SK-N-SH (cell line): ENCODE results near the gene POT1. TPM values are rescaled to one million over a fixed set of nuclear protein-coding genes. Genes with fewer than 3 reads are reported as not detected.

Source experiments
- CTCF ChIA-PET: fragments of 300-600, 350-600 bp; formaldehyde crosslinking; extraction: SDS; loops from one replicate; lab custom pipeline; 2021; lab: Yijun Ruan, JAX
- POLR2A ChIA-PET: fragments of 350-600 bp; sonication (Branson Sonifier 250); formaldehyde crosslinking; extraction: SDS; loops from one replicate; lab custom pipeline; 2020; ENCODE audit warnings: antibody characterized with exemption, inconsistent platforms; lab: Yijun Ruan, JAX
- DNase-seq: peaks from one replicate; pipeline ENCODE4 v3.0.0; 2012
- H2AFZ ChIP-seq: fragments of 200-600 bp; sonication (generic); 2 replicates; pipeline ENCODE4 v1.8.1; 2016; ENCODE audit warnings: antibody characterized with exemption, mild to moderate bottlenecking, low read depth
- H3F3A ChIP-seq: fragments of 200-600 bp; sonication (generic); replicated peaks from 2 replicates; pipeline ENCODE3; 2016; ENCODE audit warnings: antibody characterized with exemption, mild to moderate bottlenecking; ENCODE audit not compliant: insufficient read depth
- H3K27ac ChIP-seq, 2 experiments: fragments of 200-500 bp in 1 of 2; fragments of 200-600 bp in 1 of 2; sonication (Bioruptor generic) in 1 of 2; sonication (generic), shearing (Covaris generic) in 1 of 2; 2 replicates each; pipeline versions ENCODE4 v1.5.1 to v1.6.1; 2014 to 2016; ENCODE audit warnings: low read depth in 2 of 2, inconsistent platforms in 1 of 2, low read length in 1 of 2, mild to moderate bottlenecking in 1 of 2, mixed read lengths in 1 of 2
- H3K27me3 ChIP-seq: fragments of 200-600 bp; sonication (generic), shearing (Covaris generic); 2 replicates; pipeline ENCODE4 v1.6.1; 2016; ENCODE audit warnings: mixed run types; ENCODE audit not compliant: insufficient read depth
- H3K36me3 ChIP-seq, 2 experiments: fragments of 200-500 bp in 1 of 2; fragments of 200-600 bp in 1 of 2; sonication (Bioruptor generic) in 1 of 2; sonication (generic) in 1 of 2; replicated peaks in 1 of 2; 2 replicates each; pipeline versions ENCODE3 to v1.5.1; 2014 to 2016; ENCODE audit warnings: low read length in 1 of 2, mild to moderate bottlenecking in 1 of 2; ENCODE audit not compliant: insufficient read depth in 2 of 2, control insufficient read depth in 1 of 2
- H3K4me1 ChIP-seq, 2 experiments: fragments of 200-500 bp in 1 of 2; fragments of 200-600 bp in 1 of 2; sonication (Bioruptor generic) in 1 of 2; sonication (generic), shearing (Covaris generic) in 1 of 2; 2 replicates each; pipeline versions ENCODE4 v1.5.1 to v1.6.1; 2014 to 2016; ENCODE audit warnings: low read depth in 1 of 2, low read length in 1 of 2, mixed run types in 1 of 2; ENCODE audit not compliant: insufficient read depth in 2 of 2, control insufficient read depth in 1 of 2
- H3K4me2 ChIP-seq: fragments of 200-600 bp; sonication (generic), shearing (Covaris generic); 2 replicates; pipeline ENCODE4 v1.6.1; 2017; ENCODE audit warnings: mixed run types
- H3K4me3 ChIP-seq, 2 experiments: fragments of 200-500 bp in 1 of 2; fragments of 200-600 bp in 1 of 2; sonication (Bioruptor generic) in 1 of 2; sonication (generic), shearing (Covaris generic) in 1 of 2; 2 replicates each; pipeline versions ENCODE4 v1.5.1 to v1.8.1; 2014 to 2016; ENCODE audit warnings: low read depth in 2 of 2, inconsistent platforms in 1 of 2, low read length in 1 of 2, mild to moderate bottlenecking in 1 of 2, mixed read lengths in 1 of 2, moderate library complexity in 1 of 2
- H3K79me2 ChIP-seq: fragments of 200-600 bp; sonication (generic); 2 replicates; pipeline ENCODE4 v1.8.1; 2017; ENCODE audit warnings: mild to moderate bottlenecking; ENCODE audit not compliant: insufficient read depth
- H3K9ac ChIP-seq: fragments of 200-600 bp; sonication (generic); 2 replicates; pipeline ENCODE4 v1.6.1; 2017; ENCODE audit warnings: mixed run types
- H3K9me2 ChIP-seq: fragments of 200-600 bp; sonication (generic); 2 replicates; pipeline ENCODE4 v1.6.1; 2017; ENCODE audit warnings: mixed run types
- H3K9me3 ChIP-seq: fragments of 200-600 bp; sonication (generic); 2 replicates; pipeline ENCODE4 v1.6.1; 2017; ENCODE audit warnings: mixed run types, mild to moderate bottlenecking, moderate library complexity
- H4K20me1 ChIP-seq: fragments of 200-600 bp; sonication (generic); 2 replicates; pipeline ENCODE4 v1.6.1; 2017; ENCODE audit warnings: mild to moderate bottlenecking, mixed run types; ENCODE audit not compliant: insufficient read depth
- CHD2 ChIP-seq: fragments of 150-350 bp; IDR thresholded peaks from 2 replicates; pipeline ENCODE4 v1.6.1; 2018; ENCODE audit warnings: low read length; ENCODE audit not compliant: partially characterized antibody
- ELF1 ChIP-seq: IDR thresholded peaks from 2 replicates; pipeline ENCODE4 v1.4.0; 2012
- EP300 ChIP-seq, 2 experiments: IDR thresholded peaks; 2 replicates each; pipeline versions ENCODE4 v1.4.0 to v1.6.1; 2012; ENCODE audit warnings: borderline replicate concordance in 1 of 2, low read depth in 1 of 2, low read length in 1 of 2
- EZH2phosphoT487 ChIP-seq: fragments of 200-600 bp; sonication (generic); IDR thresholded peaks from 2 replicates; pipeline ENCODE4 v1.6.1; 2017; ENCODE audit warnings: low read depth, mixed run types, mild to moderate bottlenecking, antibody characterized with exemption, moderate library complexity, borderline replicate concordance
- FOSL2 ChIP-seq: IDR thresholded peaks from 2 replicates; pipeline ENCODE4 v1.4.0; 2012; ENCODE audit warnings: low read depth, mild to moderate bottlenecking, moderate library complexity, borderline replicate concordance
- FOXM1 ChIP-seq: IDR thresholded peaks from 2 replicates; pipeline ENCODE4 v1.4.0; 2012; ENCODE audit warnings: low read depth, mild to moderate bottlenecking
- JUND ChIP-seq: IDR thresholded peaks from 2 replicates; pipeline ENCODE4 v1.4.0; 2012
- MEF2A ChIP-seq: IDR thresholded peaks from 2 replicates; pipeline ENCODE4 v1.4.0; 2012; ENCODE audit warnings: low read depth, borderline replicate concordance
- MXI1 ChIP-seq: IDR thresholded peaks from 2 replicates; pipeline ENCODE4 v1.6.1; 2012; ENCODE audit warnings: mild to moderate bottlenecking, low read depth, low read length, improper control_type of control experiment
- NRF1 ChIP-seq: IDR thresholded peaks from 2 replicates; pipeline ENCODE4 v1.6.1; 2012; ENCODE audit warnings: low read depth, mild to moderate bottlenecking, low read length
- POLR2AphosphoS5 ChIP-seq: IDR thresholded peaks from 2 replicates; pipeline ENCODE4 v1.6.1; 2012; ENCODE audit warnings: low read depth, low read length
- SIN3A ChIP-seq: IDR thresholded peaks from 2 replicates; pipeline ENCODE4 v1.6.1; 2012; ENCODE audit warnings: low read depth, mild to moderate bottlenecking, low read length, moderate library complexity, borderline replicate concordance
- SMC3 ChIP-seq: IDR thresholded peaks from 2 replicates; pipeline ENCODE4 v1.6.1; 2012; ENCODE audit warnings: low read depth, low read length, improper control_type of control experiment
- TAF1 ChIP-seq: IDR thresholded peaks from 2 replicates; pipeline ENCODE4 v1.6.1; 2012; ENCODE audit warnings: low read depth, mild to moderate bottlenecking, low read length, moderate library complexity, borderline replicate concordance
- TCF12 ChIP-seq: IDR thresholded peaks from 2 replicates; pipeline ENCODE4 v1.4.0; 2012
- TEAD4 ChIP-seq: IDR thresholded peaks from 2 replicates; pipeline ENCODE4 v1.4.0; 2012; ENCODE audit warnings: mild to moderate bottlenecking, borderline replicate concordance; ENCODE audit not compliant: insufficient read depth
- ZBTB33 ChIP-seq: IDR thresholded peaks from 2 replicates; pipeline ENCODE4 v1.4.0; 2012; ENCODE audit warnings: low read depth, borderline replicate concordance
- WGBS: methylation state at CpG from one replicate; pipeline ENCODE4 v1.1.6; 2017; ENCODE audit warnings: low lambda C conversion rate; 5-methylcytosine and 5-hydroxymethylcytosine counted together
- polyA plus RNA-seq, 3 experiments: library from polyadenylated mRNA; depleted of rRNA; stranded (reverse); fragments of >200 nt; gene quantifications; 2 replicates each; pipeline ENCODE4 v1.2.3, GENCODE V29; 2012

The POT1 gene
- polyA plus RNA-seq, 1 of the 3 experiments (the other 2 are of a cell fraction), result 18.1 TPM

DNA sequence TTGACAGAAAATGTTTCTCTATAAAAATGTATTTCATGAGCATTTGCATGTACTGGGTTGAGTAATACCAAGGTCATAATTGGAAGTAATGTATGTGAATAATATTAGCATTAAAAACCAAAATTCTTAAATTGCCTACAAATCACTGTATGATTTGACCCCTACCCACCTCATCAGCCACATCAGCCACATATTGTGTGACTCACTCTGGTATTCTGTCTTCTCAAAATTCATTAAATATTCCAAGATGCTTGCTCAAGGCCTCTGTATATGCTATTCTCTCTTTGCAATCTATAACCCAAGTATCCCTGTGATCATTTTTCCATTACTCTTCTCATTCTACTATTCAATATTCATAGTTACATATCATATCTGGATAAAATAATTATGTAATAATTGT lies 21.4 kb downstream of the POT1 start:
- no peaks in the 10 kb centered on the region for H3K9me2 ChIP-seq
- no peak overlapping the region for H3K9ac ChIP-seq
- H3K27ac ChIP-seq, result no peak overlapping the region
- DNase-seq, result no peak
- no peak overlapping the region for H3K4me3 ChIP-seq
- H3K4me1 ChIP-seq, result no peaks in the 10 kb centered on the region; a peak in 1 of 4 replicates
- peaks cover 6 to 13% of the 10 kb centered on the region in 2 experiments for H3K36me3 ChIP-seq
- peaks cover 25% of the 10 kb centered on the region; the same call in 1 of the 2 replicates for H3K79me2 ChIP-seq
- ChIA-PET CTCF (no interaction called here), POLR2A (no interaction called here)
- no peak overlapping the region for H3K4me2 ChIP-seq
- TF ChIP-seq ELF1, result no peak
- TF ChIP-seq MXI1, result no peak
- 0 out of 2 replicates have a peak, but pooled peaks have one; percentile 6 for TF ChIP-seq FOSL2
- no peaks in the 10 kb centered on the region for H3F3A ChIP-seq
- H4K20me1 ChIP-seq, result no peaks in the 10 kb centered on the region
- no peaks in the 10 kb centered on the region for H3K9me3 ChIP-seq
- H3K27me3 ChIP-seq, result no peaks in the 10 kb centered on the region
- no peak overlapping the region for H2AFZ ChIP-seq

GRCh38 chr7:124907490-124907889 lies 22.1 kb downstream of the POT1 start:
- DNase-seq, result no peak

DNA sequence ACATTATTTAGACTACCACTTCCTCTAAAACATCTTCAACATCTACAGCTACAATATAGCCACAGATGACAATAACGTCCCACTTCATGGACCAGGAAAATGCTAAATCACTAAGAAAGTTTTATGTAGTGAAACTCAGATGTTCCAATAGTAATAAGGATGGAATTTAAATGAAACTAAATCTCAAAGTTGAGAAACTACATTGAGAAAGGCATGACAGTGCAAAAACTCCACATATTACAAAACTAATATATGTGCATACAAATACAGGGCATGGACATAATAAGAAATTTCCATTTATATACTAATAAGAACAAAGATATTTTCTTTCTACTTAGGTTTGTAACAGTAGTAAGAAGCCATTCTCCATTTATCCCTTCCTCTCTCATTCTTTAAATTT lies 31.1 kb downstream of the POT1 start:
- no peaks in the 10 kb centered on the region for H3F3A ChIP-seq
- no peaks in the 10 kb centered on the region for H3K9me3 ChIP-seq
- no peak overlapping the region for H3K9ac ChIP-seq
- no peak overlapping the region for H3K4me2 ChIP-seq
- DNase-seq, result no peak
- POLR2A ChIA-PET, result no interaction called here
- no peak overlapping the region for H3K27ac ChIP-seq
- no peaks in the 10 kb centered on the region; a peak in 1 of 4 replicates for H3K4me1 ChIP-seq
- H3K36me3 ChIP-seq, result peaks cover 34 to 44% of the 10 kb centered on the region in 2 experiments
- TF ChIP-seq MEF2A (no peak), POLR2AphosphoS5 (no peak), FOSL2 (no peak), FOXM1 (no peak), EZH2phosphoT487 (no peak), TEAD4 (no peak), CHD2 (no peak), EP300 (IDR thresholded peaks at IDR 0.05; ENCODE audit: borderline replicate concordance in 1 of 2, low read depth in 1 of 2, low read length in 1 of 2) (no peak), TAF1 (no peak), ZBTB33 (no peak), SIN3A (no peak), NRF1 (no peak), TCF12 (no peak), SMC3 (no peak)
- H3K9me2 ChIP-seq, result no peaks in the 10 kb centered on the region; the same call in 1 of the 2 replicates
- no peaks in the 10 kb centered on the region for H4K20me1 ChIP-seq
- WGBS, result 92% methylated on average over 1 of the region's 1 CpG
- H3K4me3 ChIP-seq, result no peak overlapping the region
- no peak overlapping the region for H2AFZ ChIP-seq
- CTCF ChIA-PET, result no interaction called here
- no peaks in the 10 kb centered on the region for H3K79me2 ChIP-seq
- no peaks in the 10 kb centered on the region for H3K27me3 ChIP-seq

More at GRCh38 chr7:124907490-124907889, 22.1 kb downstream of the POT1 start:
- H3K27me3 ChIP-seq, result no peaks in the 10 kb centered on the region
- CTCF ChIA-PET, result no interaction called here
- H3K4me2 ChIP-seq, result no peak overlapping the region
- no peak overlapping the region for H2AFZ ChIP-seq
- H3K27ac ChIP-seq, result no peak overlapping the region
- no peaks in the 10 kb centered on the region for H4K20me1 ChIP-seq
- 85% methylated on average over 1 of the region's 1 CpG for WGBS
- no peaks in the 10 kb centered on the region for H3K9me3 ChIP-seq
- no peak overlapping the region for H3K4me3 ChIP-seq
- H3K36me3 ChIP-seq, result peaks cover 0 to 10% of the 10 kb centered on the region in 2 experiments
- peaks cover 25% of the 10 kb centered on the region; the same call in 1 of the 2 replicates for H3K79me2 ChIP-seq
- no peak overlapping the region for H3K9ac ChIP-seq
- no peak for TF ChIP-seq JUND
- TF ChIP-seq ELF1, result no peak
- TF ChIP-seq, all 33 proteins: peak for 0
- H3K9me2 ChIP-seq, result no peaks in the 10 kb centered on the region
- no peaks in the 10 kb centered on the region; a peak in 1 of 4 replicates for H3K4me1 ChIP-seq
- no peaks in the 10 kb centered on the region for H3F3A ChIP-seq
- POLR2A ChIA-PET, result no interaction called here
